HG02840 (cell line): ENCODE results near the gene FGFRL1.
"Not testable (repeated sequence)": the region's sequence is repeated elsewhere in the genome, so short reads cannot be mapped to it uniquely, and the experiment has no call there.

Experiments used
- ATAC-seq: cut with Tn5 transposase; IDR thresholded peaks from one replicate; pipeline ENCODE4 v1.9.1; 2021; ENCODE audit warnings: mild to moderate bottlenecking, moderate library complexity, moderate number of reproducible peaks; ENCODE audit not compliant: unreplicated experiment, low FRiP score

Gene FGFRL1

DNA sequence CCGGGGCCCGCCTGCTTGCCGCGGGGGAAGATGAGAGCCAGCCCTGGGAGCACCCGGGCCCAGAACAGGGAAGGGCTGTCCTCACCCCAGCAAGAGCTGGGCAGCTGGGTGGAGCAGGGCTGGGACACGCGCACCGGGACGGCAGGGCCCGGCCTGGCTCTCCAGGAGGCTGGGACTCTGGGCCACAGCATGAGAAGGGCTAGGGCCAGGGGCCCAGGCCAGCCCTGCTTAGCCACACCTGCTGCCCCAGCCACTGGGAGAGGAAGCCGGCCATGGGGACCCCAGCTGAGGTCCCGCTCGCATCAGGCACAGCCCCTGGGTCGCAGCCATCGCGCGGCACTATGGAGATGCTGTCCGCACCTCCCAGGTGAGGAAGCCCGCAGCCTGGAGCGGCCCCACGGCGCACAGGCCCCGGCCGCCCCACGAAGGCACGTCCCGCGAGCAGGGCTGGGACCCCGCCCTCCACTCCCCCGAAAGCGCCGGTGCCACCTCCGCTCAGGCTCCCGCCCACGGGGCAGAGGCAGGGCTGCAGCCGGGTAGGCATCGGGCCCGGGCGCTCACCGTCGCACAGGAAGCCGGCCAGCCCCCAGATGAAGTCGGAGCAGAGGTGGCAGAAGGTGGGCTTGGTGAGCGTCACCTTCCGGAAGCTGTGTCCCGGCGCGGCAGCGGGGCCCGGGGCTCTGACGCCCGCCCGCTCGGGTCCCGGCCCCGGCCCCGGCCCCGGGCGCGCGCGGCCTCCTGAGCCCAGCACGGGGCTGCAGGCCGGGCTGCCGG is 38.6 kb upstream of the FGFRL1 start:
- peak; percentile 34 for ATAC-seq

DNA sequence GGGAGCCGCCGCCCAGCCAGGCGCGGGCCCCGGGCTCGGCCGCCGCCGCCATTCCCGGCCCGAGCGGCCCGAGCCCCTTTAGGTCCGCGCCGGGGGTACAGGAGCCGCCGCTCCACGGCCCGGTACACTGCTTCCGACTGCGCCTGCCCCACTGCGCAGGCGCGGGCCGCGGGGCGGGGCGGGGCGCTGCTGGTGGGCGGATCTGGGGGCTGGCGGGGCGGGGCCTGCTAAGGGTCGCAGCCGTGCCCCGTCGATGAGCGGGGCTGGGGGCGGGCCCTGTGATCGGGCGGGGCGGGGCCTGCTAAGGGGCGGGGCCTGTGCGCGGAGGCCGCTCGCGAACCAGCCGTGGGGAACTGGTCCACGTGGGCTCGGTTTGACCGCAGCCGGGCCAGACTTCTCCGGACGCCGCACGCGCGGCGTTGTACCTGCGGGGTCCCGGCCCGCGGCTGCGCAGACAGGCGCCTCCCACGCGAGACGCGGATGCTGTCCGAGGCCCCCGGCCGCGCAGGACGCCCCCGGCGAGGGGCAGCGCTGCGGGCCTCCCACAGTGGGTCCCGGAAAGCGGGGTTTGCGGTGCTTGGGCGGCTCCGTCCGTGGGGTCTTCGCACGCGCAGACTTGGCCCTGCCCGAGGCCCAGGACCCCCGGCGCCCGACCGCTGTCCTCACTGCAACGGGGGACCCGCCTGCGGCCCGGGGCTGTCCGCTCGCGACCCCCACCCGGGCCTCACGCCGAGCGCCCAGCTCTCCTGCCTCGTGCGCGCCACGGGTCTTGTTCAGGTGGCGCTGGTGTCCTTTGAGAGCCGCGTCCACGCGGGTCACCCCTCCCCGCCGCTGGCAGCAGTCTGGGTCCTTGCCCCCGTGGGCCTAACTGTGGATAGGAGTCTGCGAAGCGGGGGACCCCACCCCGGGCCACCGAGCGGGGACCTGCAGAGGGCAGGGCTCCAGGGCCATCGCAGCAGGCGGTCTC is 37.7 kb upstream of the FGFRL1 start, which contains the start of gene DGKQ:
Gene DGKQ, minus strand, starts transcription at position 139 of the 967 bp plus-strand sequence. Its CDS starts 87 bp downstream, at position 52.
- peak; percentile 43 for ATAC-seq

DNA sequence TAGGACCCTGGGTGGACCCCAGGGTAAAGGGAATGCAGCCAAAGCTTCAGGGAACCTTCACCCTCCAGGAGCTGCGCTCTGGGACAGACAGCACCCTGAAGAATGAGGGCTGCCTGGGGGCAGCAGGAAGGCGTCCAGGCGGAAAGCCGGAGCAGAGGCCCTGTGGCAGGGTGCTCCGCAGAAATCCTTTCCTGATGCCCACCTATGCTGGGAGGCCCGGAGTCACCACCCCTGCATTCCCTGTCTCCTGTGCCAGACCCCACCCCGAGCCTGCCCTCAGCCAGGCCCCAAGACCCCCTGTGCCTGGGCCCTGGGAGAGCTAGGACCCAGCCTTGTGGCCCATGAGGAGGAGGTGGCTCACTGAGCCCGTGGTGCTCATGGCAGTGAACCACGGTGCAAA is 36.8 kb upstream of the FGFRL1 start:
- ATAC-seq = no peak

DNA sequence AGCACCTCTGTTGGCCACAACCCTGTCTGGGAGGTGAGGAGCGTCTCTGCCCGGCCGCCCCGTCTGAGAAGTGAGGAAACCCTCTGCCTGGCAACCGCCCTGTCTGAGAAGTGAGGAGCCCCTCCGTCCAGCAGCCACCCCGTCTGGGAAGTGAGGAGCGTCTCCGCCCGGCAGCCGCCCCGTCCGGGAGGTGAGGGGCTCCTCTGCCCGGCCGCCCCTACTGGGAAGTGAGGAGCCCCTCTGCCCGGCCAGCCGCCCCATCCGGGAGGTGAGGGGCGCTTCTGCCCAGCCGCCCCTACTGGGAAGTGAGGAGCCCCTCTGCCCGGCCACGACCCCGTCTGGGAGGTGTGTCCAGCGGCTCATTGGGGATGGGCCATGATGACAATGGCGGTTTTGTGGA is 35.4 kb upstream of the FGFRL1 start:
- ATAC-seq = not testable (repeated sequence)

DNA sequence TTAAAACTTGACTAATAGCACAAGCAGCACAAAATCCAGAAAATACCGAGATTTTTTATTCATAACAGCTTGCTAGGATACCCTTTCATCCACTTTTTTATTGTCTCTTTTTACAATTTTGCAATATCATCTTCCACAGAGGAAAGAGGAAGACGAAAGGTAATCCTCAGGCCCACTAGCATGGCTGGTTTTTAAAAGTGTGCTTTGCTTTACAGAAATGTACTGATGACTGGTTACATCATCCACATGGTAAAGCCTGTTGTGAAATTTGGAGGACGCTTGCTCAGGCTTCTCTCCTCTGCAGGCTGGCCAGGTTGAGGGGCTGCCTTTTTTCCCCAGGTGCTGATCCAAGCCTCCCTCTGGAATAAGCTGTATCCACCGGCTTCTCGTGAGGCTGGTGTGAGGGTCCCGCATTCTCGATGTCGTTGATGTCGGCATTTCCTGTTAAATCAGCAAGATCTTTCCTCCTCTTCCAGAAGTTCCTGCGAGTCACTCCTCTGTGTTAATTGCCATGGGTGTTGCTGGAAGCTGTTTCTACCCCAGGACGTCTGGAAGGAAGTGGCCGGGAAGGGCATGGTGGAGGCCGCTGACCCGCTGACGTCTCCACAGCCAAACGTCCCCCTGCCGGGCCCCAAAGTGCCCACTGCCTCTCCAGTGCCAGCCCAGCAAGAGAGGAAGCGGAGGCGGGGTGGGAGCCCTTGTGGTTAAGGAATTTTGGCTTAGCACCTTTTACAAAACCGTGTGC is 32.3 kb upstream of the FGFRL1 start:
- no peak for ATAC-seq

DNA sequence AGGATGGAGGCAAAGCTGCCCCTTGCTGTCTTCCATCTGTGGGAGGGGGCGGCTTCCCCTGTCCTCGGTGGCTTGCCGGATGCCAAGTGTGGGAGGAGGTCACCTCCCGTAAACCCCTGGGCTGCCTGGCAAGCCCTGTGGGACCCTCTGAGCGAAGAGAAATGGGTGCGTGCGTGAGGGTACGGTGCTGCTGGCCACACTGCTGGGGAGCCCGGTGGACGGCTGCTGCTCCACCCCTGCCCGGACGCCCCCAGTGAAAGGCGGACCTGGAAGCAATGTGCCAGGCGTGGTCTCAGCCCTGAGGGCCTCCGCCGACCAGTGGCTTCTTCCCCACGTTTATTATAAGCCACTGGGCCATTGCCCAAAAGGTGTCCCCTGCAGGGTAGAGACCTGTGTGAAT is 29.1 kb upstream of the FGFRL1 start:
- no peak for ATAC-seq

DNA sequence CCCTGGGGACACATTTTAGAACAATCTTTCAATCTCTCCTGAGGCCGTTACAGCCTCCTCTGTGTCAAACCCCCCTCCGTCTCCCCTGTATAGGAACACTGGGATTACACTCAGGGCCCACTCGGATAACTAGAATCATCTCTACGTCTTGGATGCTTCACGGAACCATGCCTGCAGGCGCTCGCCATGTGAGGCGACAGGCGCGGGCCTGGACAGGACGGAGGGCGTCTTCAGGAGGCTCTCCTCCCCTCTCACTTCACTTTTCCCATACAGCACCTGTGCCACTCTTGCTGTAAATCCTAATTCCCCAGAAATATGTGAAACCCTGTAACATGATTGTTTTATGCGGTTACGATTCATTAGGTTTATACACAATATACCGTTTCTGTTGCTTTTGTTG is 28.6 kb upstream of the FGFRL1 start:
- ATAC-seq = no peak

DNA sequence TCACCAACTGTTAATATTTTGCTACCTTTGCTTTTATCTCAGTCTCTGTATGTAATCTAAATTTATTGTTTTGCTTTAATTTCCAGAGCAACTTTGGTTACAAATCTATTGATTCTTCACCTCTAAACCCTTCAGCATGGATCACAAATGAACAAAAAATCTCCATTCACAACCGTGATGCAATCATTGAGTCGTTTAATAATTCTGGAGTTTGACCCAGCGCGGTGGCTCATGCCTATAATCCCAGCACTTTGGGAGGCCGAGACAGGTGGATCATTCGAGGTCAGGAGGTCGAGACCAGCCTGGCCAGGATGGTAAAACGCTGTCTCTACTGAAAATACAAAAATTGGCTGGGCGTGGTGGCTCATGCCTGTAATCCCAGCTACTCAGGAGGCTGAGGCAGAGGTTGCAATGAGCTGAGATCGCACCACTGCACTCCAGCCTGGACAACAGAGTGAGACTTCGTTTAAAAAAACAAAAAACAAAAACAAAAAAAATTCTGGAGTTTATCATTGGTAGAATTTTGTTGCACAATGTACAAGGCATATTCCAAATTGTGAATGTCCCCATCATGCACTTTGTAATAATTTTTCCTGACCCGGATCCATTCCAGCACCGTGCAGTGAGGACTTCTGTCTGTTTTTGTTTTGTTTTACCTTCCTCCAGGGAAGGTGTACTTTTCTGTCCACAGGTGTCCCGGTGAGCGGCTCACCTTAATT is 26.9 kb upstream of the FGFRL1 start:
- no peak for ATAC-seq

DNA sequence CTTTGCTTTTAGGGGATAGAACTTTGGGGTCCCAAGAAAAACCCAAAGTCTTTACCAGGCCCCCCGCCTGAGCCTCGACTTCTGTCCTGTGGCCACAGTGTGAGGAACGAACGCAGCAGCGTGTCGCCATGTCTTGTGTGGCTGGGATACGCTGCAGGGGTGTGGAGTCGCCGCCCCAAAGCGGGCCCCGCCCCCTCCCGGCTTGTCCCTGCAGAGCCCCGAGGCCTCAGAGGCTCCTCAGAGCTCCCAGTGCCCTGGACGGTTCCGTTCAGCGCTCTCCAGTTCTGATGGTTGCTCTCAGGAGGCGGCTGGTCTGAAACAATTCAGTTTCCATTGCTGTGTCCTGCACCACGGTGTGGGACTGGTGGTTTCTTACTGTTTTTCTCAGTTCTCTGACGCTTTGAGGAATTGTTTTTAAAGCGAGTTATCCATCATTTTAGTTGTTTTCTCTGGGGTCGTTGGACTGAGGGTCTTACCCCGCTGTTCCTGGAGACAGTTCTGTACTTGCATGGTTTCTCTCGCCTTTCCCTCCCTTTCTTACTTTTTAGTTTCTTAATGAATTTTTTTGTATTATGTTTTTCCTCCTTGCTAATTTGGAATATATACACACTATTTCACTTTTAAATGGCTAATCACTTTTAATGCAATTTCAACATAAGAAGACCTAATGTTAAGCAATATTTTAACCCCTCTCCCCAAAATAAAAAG is 26.1 kb upstream of the FGFRL1 start:
- no peak for ATAC-seq

DNA sequence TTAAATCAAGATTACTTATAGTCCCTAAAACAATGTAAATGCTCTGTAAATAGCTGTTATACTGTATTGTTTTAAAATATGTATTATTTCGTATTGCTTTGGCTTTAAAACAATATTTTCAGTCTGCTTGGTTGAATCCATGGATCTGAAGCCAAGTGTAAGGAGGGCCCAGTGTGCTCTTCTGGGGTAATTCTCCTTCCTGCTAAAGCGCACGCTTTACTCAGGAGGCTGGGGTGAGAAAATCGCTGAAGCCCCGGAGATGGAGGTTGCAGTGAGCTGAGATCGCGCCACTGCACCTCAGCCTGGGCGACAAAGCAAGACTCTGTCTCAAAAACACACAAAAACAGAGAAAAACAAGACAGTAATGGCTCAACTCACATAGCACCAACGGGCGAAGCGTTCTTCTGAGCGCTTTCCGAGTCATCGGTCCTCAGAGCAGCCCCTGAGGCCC is 25.0 kb upstream of the FGFRL1 start:
- ATAC-seq = no peak

DNA sequence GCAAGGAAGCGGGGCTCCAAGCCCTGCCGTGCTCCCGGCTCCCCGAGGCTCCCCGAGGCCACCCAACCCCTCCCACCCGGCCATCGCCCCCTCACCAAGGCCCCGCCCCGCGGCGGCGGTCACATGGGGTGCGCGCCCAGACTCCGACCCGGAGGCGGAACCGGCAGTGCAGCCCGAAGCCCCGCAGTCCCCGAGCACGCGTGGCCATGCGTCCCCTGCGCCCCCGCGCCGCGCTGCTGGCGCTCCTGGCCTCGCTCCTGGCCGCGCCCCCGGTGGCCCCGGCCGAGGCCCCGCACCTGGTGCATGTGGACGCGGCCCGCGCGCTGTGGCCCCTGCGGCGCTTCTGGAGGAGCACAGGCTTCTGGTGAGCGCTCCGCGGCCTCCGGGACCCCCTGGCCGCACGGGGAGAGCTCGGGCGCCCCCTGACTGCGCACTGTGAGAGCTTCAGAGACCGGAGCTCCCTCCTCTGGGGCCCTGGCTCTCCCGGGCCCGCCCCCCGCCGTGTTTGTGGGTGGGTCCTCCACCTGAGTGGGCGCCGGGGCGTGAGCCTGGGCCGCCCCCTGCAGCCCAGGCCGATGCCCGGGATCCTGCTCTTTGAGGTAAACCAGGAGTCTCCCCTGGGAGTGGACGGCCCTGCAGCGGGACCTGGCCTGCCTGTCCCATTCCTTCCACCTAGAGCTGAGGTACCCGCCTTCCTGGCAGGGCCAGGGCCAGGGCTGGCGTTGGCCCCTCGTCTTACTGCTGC is 24.4 kb upstream of the FGFRL1 start, which contains the start of gene IDUA:
Gene IDUA, plus strand, starts transcription at position 166 of the 745 bp plus-strand sequence. Its CDS starts 41 bp downstream, at position 207.
- ATAC-seq = peak; percentile 72

DNA sequence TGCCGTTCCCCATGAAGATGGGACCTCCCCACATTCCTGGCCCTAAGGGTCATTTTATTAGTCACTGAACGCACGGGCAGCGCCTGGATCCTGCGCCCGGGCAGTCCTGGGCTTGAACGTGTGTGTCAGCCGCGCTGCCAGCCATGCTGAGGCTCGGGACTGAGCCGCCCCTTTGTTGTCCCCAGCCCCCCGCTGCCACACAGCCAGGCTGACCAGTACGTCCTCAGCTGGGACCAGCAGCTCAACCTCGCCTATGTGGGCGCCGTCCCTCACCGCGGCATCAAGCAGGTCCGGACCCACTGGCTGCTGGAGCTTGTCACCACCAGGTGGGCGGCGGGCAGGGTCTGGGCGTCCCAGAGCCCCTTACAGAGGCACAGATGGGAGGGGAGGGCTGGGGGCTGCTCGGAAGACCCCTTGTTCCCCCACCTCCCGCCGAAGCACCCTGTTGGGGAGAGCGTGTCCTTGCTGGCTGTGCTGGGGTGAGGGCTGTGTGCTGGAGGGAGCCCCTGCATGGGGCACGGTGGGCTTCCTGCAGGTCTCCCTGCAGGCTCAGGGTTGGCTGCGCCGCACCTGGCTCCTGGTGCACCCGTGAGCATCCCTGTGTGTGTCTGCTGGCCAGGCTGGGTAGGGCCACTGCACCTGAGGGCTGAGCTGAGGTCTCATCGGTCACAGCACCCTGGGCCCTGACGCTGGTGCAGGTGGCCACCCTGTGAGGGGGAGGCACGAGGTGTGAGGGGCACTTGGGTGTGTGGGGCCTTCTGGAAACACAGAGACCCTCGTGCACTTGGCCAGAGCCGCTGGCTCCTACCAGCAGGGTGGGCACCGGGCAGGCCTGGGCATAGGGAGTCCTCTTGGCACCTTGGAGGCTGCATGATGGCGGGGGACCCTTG is 23.6 kb upstream of the FGFRL1 start:
- no peak for ATAC-seq

DNA sequence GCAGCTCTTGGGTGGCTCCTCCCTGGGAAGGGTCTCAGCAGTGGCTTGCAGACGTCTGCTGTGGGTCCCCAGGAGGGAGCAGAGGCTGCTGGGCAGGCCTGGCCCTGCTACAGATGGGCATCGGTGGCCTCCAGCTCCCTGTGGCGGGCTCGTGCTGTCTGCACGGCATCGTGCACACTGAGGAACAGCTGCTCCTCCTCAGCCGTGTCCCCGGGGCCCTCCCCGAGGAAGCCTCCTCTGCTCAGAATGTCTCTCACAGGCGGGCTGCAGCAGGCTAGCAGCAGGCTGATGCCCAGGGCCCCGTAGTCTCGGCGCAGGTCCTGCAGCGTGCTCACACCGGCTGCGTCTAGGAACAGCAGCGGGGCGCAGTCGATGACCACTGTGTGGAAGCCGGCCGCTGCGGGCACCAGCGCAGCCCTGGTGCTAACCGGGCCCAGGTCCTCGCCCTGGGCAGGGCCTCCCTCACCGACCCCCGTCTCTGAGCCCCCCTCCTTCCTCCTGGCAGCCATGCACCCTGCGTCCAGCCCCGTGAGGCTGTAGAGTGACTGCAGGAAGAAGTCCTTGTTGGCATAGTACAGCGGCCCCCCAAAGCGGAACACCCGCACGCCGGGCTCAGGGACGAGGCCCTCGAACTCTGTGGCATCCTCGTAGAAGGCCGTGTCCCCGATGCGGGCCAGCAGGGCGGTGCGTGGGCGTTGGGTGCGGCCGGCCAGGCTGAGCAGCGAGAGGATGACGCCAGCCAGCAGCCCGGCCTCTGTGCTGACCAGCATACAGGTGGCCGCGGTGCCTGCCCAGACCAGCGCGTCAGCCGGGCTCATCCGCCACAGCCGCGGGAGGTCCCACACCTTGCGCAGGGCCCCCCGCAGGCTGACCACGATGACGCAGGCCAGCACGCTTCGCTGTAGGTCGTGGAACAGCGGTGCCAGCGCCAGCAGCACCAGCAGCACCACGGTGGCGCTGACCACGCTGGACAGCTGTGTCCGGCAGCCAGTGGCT is 22.4 kb upstream of the FGFRL1 start:
- no peak for ATAC-seq

DNA sequence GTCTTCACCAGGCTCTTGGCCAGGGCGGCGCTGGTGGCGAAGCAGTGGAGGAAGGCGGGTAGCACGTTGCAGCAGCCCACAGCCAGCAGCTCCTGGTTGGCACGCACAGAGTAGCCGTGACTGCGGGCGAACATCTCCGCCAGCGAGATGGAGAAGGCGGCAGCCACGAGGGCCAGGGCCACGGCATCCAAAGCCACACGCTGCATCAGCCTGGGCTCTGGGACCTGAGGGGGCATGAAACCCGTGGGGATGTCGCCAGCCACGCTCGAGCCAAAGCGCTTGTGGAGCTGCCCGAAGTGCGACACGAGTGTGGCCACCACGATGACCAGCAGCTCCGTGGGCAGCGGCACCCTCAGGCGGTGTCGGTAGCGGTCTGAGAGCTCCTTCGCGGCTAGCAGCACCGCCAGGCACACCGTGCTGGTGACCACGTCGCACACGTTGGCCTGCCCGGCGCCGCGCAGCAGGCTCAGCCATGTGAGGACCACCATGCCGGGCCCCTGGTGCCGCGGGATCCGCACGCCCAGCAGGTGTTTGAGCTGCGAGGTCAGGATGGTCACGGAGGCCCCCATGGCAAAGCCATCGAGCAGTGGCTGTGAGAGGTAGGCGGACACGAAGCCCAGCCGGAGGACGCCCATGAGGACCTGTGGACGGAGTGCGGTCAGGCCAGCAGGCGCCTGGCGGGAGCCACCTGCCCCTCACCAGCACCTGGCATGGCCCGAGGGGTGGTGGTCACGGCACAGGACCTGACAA is 21.5 kb upstream of the FGFRL1 start:
- no peak for ATAC-seq

DNA sequence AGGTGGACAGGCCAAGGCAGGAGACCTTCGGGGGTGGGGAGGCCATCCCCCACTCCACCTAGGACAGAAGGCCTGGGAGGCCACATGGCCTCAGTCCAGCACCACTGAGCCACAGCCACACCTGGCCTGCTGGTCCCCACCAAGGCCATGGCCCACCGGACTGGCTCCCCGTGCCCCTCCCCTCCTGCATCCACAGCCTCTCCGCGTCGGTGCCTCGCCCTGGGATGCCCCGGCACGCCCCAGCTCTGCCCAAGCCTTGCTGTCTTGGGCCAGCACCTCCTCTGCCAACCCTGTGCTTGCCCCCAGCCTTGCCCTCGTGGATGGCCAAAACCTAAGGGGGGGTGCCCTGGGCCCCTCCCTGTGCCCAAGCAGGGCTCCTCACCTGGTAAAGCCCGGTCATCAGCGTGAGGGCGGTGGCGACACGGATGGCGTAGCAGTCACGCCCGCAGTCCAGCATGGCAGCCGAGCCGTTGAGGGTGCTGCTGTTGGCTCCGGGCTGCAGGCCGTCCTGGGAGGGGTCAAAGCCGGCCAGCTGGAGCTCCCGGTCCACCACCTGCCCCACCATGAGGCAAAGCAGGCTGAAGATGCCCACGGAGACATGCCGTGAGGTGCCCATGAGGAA is 20.6 kb upstream of the FGFRL1 start:
- ATAC-seq = no peak
